IPS-18a (cell line): ENCODE results near the gene SAP30L.

ENCODE experiments used
- H3K27ac ChIP-seq: one replicate; pipeline ENCODE4 v1.5.1; 2013; ENCODE audit warnings: low read length
- H3K27me3 ChIP-seq: one replicate; pipeline ENCODE4 v1.6.1; 2013; ENCODE audit warnings: mild to moderate bottlenecking, low read length; ENCODE audit not compliant: control insufficient read depth, insufficient read depth
- H3K36me3 ChIP-seq: one replicate; pipeline ENCODE4 v1.6.1; 2013; ENCODE audit warnings: low read depth, low read length; ENCODE audit not compliant: control insufficient read depth
- H3K4me1 ChIP-seq: one replicate; pipeline ENCODE4 v1.6.1; 2013; ENCODE audit warnings: low read depth, low read length; ENCODE audit not compliant: control insufficient read depth
- H3K4me3 ChIP-seq: one replicate; pipeline ENCODE4 v1.5.1; 2013; ENCODE audit warnings: low read length
- H3K9ac ChIP-seq: one replicate; pipeline ENCODE4 v1.6.1; 2013; ENCODE audit warnings: mild to moderate bottlenecking, low read length, moderate library complexity
- H3K9me3 ChIP-seq: one replicate; pipeline ENCODE4 v1.6.1; 2013; ENCODE audit warnings: low read depth, low read length; ENCODE audit not compliant: control insufficient read depth

Gene SAP30L

GRCh38 chr5:154478224-154478565, 32.4 kb downstream of the SAP30L start, which contains the start of gene HAND1:
TSS of gene HAND1 (minus strand) at chr5:154478227. CDS start at chr5:154478008, 219 bp downstream.
- H3K27me3 ChIP-seq, result peaks cover 100% of the 10 kb centered on the region

GRCh38 chr5:154478752-154479159, 33.0 kb downstream of the SAP30L start:
- Histone ChIP-seq H3K9me3 (no peaks in the 10 kb centered on the region), H3K36me3 (no peaks in the 10 kb centered on the region), H3K9ac (no peak overlapping the region), H3K4me3 (peak overlapping the region; percentile 54), H3K27ac (no peak overlapping the region), H3K4me1 (peaks cover 42% of the 10 kb centered on the region), H3K27me3 (peaks cover 100% of the 10 kb centered on the region)

More at GRCh38 chr5:154478224-154478565, 32.4 kb downstream of the SAP30L start, which contains the start of gene HAND1:
- Histone ChIP-seq H3K36me3 (no peaks in the 10 kb centered on the region), H3K9me3 (no peaks in the 10 kb centered on the region), H3K9ac (no peak within 1 kb of the TSS), H3K4me1 (peaks cover 45% of the 10 kb centered on the region), H3K4me3 (peak within 1 kb of the TSS; percentile 54), H3K27ac (no peak within 1 kb of the TSS)

DNA sequence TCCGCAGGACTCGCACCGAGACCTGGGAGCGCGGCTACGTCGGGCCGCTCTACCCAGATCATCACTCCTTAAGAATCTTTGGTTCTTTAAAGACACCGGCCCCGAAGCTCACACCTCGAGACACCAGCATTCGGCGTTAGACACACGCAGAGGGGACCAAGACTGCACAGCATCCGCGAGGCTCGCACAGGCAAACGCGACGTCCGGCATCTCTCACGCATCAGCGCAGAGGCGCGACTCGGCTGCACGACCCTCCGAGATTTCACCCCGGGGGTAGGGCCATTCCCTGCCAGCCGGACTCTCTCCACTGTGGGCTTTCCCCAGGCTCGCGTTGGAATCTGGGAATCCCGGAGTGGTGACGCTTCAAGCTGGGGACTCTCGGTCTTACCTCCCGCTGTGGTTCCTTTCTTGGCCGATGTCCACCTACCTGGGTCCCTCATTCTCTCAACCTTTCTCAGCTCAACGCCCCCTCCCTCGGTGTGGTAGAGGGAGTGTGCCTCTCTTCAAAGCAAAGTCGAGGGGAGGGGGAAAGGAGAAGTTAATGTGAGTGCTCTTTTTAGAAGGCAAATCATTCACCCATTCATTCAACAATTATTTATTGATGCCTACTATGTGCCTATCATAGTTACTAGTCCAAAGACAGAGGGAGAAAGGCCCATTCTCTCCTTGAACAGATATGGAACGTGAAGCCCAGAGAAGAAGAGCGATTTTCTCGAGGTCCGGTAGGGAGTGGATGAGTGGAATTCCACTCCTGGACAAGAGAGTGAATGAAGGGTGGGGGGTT, 33.6 kb downstream of the SAP30L start:
- Histone ChIP-seq H3K4me3 (peak overlapping the region; percentile 54), H3K27me3 (peaks cover 100% of the 10 kb centered on the region), H3K4me1 (peaks cover 41% of the 10 kb centered on the region)

DNA sequence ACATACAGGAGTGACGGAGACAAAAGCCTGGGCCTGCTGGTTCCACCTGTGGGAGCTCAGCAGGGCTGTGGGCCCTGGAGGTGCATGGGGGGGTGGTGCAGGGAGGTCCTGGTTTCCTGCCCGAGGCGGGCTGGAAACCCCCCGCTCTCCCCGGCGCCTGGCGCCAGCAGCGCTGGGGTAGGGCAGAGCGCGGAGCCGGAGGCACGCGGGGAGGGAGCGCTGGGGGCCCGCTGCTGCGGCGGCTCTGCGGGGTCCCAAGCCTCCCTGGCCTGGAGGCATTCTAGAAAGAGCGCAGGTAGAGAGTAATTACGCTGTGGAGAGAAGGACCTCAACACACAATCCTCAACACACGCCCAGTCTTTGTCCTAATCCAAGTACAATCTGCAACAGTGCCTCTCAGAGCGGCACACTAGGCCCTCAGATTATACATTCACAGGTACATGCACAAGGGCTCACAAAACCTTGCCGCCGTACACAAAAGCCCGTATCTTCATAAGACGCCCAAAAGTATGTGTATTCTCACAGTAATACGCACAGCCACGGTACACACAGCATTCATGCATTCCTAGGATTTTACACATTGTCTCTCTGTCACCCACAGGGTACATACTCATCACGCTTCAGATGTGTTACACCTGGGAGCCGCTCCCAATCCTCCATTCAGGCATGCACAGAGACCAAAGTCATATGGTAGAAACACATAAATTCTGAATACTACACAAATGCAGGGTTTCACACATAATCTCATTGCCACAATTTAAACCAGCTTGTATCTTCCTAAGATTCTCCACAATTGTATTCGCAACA, 34.4 kb downstream of the SAP30L start:
- Histone ChIP-seq H3K9ac (no peak overlapping the region), H3K27me3 (peaks cover 100% of the 10 kb centered on the region), H3K36me3 (no peaks in the 10 kb centered on the region), H3K9me3 (no peaks in the 10 kb centered on the region), H3K4me3 (peak overlapping the region; percentile 54), H3K27ac (no peak overlapping the region), H3K4me1 (peaks cover 47% of the 10 kb centered on the region)

More for the DNA sequence above, 33.6 kb downstream of the SAP30L start:
- H3K9me3 ChIP-seq, result no peaks in the 10 kb centered on the region
- no peak overlapping the region for H3K9ac ChIP-seq
- no peak overlapping the region for H3K27ac ChIP-seq
- H3K36me3 ChIP-seq, result no peaks in the 10 kb centered on the region

GRCh38 chr5:154480847-154481246, 35.0 kb downstream of the SAP30L start:
- Histone ChIP-seq H3K27ac (no peak overlapping the region), H3K4me3 (no peak overlapping the region), H3K4me1 (peaks cover 44% of the 10 kb centered on the region), H3K9me3 (no peaks in the 10 kb centered on the region), H3K36me3 (no peaks in the 10 kb centered on the region), H3K9ac (no peak overlapping the region), H3K27me3 (peaks cover 100% of the 10 kb centered on the region)

GRCh38 chr5:154481584-154482381, 36.0 kb downstream of the SAP30L start:
- Histone ChIP-seq H3K9ac (no peak overlapping the region), H3K27ac (no peak overlapping the region), H3K4me1 (peaks cover 37% of the 10 kb centered on the region), H3K4me3 (no peak overlapping the region), H3K36me3 (no peaks in the 10 kb centered on the region), H3K27me3 (peaks cover 100% of the 10 kb centered on the region), H3K9me3 (no peaks in the 10 kb centered on the region)

DNA sequence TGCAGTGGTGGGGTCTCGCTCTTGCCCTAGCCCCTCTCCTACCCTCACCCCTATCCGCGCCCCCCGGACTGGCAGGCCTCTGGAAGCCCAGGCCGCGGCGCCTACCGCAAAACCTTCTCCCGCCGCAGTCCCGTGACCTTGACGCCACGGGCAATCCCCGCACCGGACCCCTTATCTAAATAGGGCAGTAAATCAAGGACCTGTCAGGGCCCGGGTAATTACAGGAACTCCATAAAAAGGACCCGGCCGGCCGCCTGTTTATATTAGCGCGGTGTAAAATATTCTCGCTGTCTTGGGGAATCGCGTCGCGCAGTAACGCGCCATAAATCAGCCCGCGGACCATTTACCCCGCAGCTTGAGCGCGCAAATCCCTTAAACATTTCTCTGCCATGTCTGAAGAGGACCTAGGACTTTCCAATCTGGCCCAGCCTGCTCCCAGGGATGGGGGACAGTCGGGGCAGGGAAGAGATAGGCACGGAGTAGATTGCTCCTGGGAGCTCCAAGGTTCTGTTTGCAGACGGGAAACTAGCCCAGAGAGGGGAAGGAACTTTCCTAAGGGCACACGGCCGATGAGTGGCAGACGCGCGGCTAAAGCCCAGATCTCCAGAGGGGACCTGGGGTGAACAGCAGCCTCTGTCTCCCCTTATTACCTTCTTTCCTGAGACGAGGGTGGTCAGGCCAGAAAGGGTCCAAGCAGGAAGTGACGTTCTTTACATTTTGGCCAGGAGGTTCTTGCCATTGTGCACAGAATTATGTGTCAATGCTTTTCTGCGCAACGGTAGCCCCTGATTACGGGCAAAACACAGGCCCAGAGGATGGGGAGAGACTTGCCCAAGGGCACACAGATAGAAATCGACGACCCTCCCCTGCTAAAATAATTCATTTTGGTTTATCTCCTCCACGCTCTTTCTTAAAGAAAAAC, 37.0 kb downstream of the SAP30L start:
- Histone ChIP-seq H3K36me3 (no peaks in the 10 kb centered on the region), H3K9ac (no peak overlapping the region), H3K27me3 (peaks cover 100% of the 10 kb centered on the region), H3K9me3 (no peaks in the 10 kb centered on the region), H3K4me3 (no peak overlapping the region), H3K4me1 (peaks cover 30% of the 10 kb centered on the region), H3K27ac (no peak overlapping the region)

- no peak overlapping the region for H3K9ac ChIP-seq
- no peaks in the 10 kb centered on the region for H3K36me3 ChIP-seq
- no peaks in the 10 kb centered on the region for H3K9me3 ChIP-seq
- H3K27me3 ChIP-seq, result peaks cover 99% of the 10 kb centered on the region
- H3K4me1 ChIP-seq, result peaks cover 30% of the 10 kb centered on the region
- H3K4me3 ChIP-seq, result peak overlapping the region; percentile 8
- H3K27ac ChIP-seq, result no peak overlapping the region
Measured at GRCh38 chr5:154483654-154484392, 38.0 kb downstream of the SAP30L start.

DNA sequence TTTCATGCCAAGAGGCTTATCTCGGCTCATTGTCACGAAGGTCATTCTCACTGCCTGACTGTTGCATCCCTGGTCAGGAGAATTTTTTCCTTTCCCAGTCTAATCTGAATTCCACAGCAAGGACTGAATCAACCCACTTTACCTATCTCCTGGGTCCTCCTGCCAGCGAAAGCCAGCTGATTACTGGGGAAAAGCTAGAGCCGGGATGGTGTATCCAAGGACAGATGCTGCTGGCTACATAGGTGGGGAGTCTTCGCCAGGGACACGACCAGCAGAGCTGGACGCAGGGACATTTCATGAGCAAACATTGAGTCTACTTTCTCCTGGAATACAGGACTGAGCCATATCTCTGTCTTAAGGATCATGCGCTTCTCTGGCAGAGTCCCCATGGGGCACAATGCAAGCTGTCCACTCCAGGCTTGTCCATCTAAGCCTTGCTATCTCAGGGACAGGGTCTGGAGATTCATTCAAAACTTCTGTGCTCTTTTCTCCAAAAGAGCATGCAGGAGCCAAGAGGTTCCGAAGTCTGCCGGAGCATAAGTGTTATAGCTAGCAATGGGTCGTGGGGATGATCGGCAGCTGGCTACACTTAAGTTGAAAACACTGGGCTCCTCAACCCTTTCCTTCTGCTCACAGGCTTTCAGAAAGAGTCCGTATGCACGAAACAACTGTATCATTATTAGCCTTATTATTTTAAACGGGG, 38.7 kb downstream of the SAP30L start:
- Histone ChIP-seq H3K9ac (no peak overlapping the region), H3K27me3 (peaks cover 99% of the 10 kb centered on the region), H3K4me1 (peaks cover 25% of the 10 kb centered on the region), H3K27ac (no peak overlapping the region), H3K9me3 (no peaks in the 10 kb centered on the region), H3K4me3 (peak overlapping the region; percentile 8), H3K36me3 (no peaks in the 10 kb centered on the region)

GRCh38 chr5:154485096-154485491, 39.3 kb downstream of the SAP30L start:
- Histone ChIP-seq H3K9me3 (no peaks in the 10 kb centered on the region), H3K27me3 (peaks cover 96% of the 10 kb centered on the region), H3K4me1 (peaks cover 23% of the 10 kb centered on the region), H3K27ac (no peak overlapping the region), H3K9ac (no peak overlapping the region), H3K4me3 (no peak overlapping the region), H3K36me3 (no peaks in the 10 kb centered on the region)
